D721Med (cell line): ENCODE measurements around the gene UCN3.

Experiments used
- DNase-seq: peaks from one replicate; pipeline ENCODE4 v3.0.0; 2011; ENCODE audit warnings: low spot score; ENCODE audit not compliant: insufficient read length
- FAIRE-seq: peaks from 2 replicates; lab custom pipeline; 2011; peaks lifted over from hg19 to GRCh38; lab: Jason Lieb, UNC
- TF ChIP-seq, protein P1 (sequence below): IDR thresholded peaks from 2 replicates; pipeline ENCODE4 v1.5.1; 2012; ENCODE audit warnings: mild to moderate bottlenecking, control low read depth; ENCODE audit not compliant: insufficient read depth; ENCODE audit errors: missing control alignments

The UCN3 gene, protein sequence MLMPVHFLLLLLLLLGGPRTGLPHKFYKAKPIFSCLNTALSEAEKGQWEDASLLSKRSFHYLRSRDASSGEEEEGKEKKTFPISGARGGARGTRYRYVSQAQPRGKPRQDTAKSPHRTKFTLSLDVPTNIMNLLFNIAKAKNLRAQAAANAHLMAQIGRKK

DNA sequence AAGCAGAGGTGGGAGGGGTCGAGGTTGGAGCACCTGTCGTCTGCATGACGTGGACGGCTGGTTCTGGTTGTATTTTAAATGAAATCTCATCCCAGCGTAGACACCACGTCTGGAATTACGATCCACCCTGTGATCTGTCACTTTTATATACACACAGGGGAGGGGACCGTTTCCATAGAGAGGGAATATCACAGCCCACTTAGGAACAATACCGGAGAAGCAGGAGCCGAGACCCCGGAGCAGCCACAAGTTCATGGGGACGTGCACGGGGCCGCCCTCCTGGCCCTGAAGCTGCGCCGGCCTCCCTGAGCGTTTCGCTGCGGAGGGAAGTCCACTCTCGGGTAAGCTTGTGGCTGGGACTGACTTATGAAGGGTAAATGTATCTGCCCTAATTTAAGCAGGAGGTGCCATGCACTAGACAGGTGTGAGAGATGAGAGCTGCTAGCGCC is at the start of gene UCN3:
UCN3 (plus strand) TSS at position 77 of the 449 bp plus-strand sequence. CDS start 8,755 bp downstream, outside the sequence.
- FAIRE-seq = no peak
- TF ChIP-seq, protein P1, sequence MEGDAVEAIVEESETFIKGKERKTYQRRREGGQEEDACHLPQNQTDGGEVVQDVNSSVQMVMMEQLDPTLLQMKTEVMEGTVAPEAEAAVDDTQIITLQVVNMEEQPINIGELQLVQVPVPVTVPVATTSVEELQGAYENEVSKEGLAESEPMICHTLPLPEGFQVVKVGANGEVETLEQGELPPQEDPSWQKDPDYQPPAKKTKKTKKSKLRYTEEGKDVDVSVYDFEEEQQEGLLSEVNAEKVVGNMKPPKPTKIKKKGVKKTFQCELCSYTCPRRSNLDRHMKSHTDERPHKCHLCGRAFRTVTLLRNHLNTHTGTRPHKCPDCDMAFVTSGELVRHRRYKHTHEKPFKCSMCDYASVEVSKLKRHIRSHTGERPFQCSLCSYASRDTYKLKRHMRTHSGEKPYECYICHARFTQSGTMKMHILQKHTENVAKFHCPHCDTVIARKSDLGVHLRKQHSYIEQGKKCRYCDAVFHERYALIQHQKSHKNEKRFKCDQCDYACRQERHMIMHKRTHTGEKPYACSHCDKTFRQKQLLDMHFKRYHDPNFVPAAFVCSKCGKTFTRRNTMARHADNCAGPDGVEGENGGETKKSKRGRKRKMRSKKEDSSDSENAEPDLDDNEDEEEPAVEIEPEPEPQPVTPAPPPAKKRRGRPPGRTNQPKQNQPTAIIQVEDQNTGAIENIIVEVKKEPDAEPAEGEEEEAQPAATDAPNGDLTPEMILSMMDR = no peak
- DNase-seq = no peak

DNA sequence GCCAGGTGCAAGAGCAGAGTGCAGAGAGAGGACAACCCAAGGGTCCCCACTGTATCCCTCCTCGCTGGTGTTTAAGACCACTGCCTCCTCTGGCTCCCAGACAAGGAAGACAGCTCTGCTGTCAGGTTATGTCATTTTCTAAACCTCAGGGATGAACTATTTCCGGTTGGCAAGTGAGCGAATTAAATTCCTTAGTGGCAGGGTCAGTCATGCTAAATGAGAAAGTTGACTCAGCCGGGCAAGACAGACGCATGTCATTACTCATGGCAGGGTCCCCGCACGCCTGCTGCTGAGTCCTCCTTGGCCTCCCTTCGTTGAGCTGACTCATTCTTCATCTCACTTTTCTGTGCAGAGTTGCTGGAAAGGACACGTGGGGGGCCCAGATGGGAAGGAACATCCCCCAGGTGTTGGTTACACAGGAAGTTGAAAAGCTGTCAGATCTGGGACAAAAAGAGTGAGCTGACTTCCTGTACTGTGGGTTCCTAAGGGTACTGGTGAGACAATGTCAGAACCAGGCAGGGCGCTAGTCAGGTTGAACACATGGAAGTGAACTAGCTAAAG is 47.1 kb upstream of the UCN3 start:
- no peak for FAIRE-seq
- TF ChIP-seq, protein P1 = no peak
- DNase-seq = no peak

DNA sequence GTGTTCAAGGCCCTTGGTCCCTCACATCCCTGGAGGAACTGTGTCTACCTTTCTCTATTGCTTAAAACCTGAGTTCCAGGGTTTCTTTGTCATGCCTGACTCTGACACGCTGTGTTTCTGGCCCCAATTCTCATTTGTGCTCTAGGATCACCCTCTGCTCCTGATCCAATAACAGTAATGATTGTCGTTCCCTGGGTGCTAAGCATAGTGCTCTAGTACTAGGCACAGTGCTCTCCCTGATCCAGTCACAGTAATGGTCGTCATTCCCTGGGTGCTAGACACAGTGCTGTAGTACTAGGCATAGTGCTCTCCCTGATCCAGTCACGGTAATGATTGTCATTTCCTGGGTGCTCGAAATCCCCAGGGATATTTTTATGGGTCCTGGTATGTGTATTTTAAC is 46.6 kb upstream of the UCN3 start:
- TF ChIP-seq, protein P1 = no peak
- FAIRE-seq (no peak), DNase-seq (no peak)

DNA sequence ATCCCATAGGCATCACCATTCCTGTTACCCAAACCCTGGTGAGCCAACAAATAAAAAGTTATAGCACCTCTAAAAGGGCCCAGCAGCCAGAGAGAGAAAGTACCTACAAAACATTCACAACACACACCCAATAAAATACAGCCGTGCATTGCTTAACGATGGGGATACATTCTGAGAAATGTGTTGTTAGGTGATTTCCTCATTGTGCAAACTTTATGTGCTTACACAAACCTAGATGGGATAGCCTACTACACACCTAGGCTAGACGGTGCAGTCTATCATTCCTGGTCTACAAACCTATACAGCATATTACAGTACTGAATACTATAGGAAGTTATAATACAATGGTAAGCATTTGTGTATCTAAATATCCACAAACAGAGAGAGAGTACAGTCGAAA is 44.9 kb upstream of the UCN3 start:
- no peak for DNase-seq
- TF ChIP-seq, protein P1 = no peak
- no peak for FAIRE-seq

DNA sequence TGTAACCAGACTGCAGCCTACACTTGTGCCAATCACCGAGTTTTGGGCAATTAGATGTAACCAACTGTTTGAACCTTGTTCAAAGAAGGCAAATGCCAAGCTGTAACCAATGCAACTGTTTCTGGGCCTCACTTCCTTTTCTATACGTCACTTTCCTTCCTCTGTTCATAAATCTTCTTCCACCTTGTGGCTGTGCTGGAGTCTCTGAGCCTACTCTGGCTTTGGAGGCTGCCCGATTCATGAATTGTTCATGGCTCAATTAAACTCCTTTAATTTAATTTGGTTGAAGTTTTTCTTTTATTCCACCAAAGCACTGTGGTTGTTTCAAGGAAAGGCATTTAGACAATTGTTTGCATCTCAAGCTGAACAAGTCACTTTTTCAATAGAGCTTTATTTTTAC is 43.5 kb upstream of the UCN3 start:
- TF ChIP-seq, protein P1 = no peak
- no peak for DNase-seq
- no peak for FAIRE-seq

DNA sequence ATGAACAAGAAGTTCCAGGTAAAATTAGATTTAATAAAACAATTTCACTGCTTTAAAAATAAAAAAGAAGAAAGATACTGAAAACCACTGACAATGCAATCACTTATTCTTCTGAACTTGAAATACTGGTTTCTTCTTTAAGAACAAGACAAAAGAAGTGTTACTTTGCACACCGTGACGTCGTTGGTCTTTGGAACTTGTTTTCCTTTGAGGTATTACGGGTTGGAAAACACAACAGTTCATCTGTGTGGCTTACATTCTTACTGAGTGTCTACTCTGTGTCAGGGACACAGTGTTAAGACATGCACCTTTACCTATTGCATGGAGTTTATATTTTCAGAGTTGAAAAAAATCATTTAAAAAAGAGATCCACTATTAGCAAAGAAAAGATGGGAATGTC is 41.3 kb upstream of the UCN3 start:
- TF ChIP-seq, protein P1 = no peak
- no peak for FAIRE-seq
- DNase-seq = no peak

DNA sequence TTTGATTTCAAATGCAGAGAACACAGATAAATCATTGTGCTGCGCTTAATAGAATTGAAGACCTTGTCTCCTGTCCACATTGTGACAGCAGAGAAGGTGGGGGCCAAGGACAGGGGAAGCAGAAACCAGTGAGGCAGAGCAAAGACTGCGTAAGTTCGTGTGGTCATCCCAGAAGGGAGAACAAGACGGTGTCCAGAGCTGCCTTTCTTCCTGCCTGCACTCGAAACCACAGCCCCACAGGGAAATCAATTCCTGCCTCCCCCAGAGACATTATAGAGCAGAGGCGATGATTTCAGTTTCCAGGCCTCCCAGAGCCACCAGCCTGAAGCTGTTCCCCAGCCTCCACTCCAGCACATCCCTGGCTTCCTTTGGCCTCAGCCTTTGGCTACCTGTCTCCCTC is 39.7 kb upstream of the UCN3 start:
- TF ChIP-seq, protein P1 = no peak
- no peak for DNase-seq
- no peak for FAIRE-seq
